A549 (cell line): ENCODE data around the gene FOXP1. TPM values are rescaled to one million over a fixed set of nuclear protein-coding genes. Genes with fewer than 3 reads are reported as not detected.

Source experiments
- ATAC-seq, 2 experiments: fragments of 200-7000 bp in 1 of 2; fragments of >200 bp in 1 of 2; cut with Nextera tagmentation in 1 of 2; cut with Tn5 transposase in 1 of 2; 3 replicates each; pipeline versions ENCODE4 v1.8.0 to v1.9.1; 2018 to 2020; ENCODE audit warnings: mild to moderate bottlenecking in 1 of 2, moderate library complexity in 1 of 2
- CTCF ChIA-PET: fragments of 300-600 bp; sonication (Branson Sonifier 250); formaldehyde crosslinking; extraction: SDS; loops from one replicate; lab custom pipeline; 2021; ENCODE audit warnings: antibody characterized with exemption, inconsistent platforms; lab: Yijun Ruan, JAX
- POLR2A ChIA-PET: fragments of 350-600 bp; formaldehyde crosslinking; extraction: SDS; loops from one replicate; lab custom pipeline; 2021; ENCODE audit warnings: antibody characterized with exemption, inconsistent platforms; lab: Yijun Ruan, JAX
- DNase-seq, 2 experiments: peaks; one replicate each; pipeline versions ENCODE4 v3.0.0 to v3.0.0-alpha.2; 2011 to 2016; ENCODE audit warnings: low read depth in 1 of 2, low spot score in 1 of 2
- FAIRE-seq: peaks from 2 replicates; lab custom pipeline; 2011; peaks lifted over from hg19 to GRCh38; lab: Jason Lieb, UNC
- H3K27ac ChIP-seq, 2 experiments: fragments of >200 bp; sonication (Bioruptor Twin); formaldehyde crosslinking; 3 replicates each; pipeline ENCODE4 v1.5.1; 2016 to 2017
- H3K4me1 ChIP-seq: fragments of >200 bp; sonication (Bioruptor Twin); formaldehyde crosslinking; 3 replicates; pipeline ENCODE4 v1.6.1; 2016
- H3K4me2 ChIP-seq: fragments of >200 bp; sonication (Bioruptor Twin); formaldehyde crosslinking; 3 replicates; pipeline ENCODE4 v1.6.1; 2016
- H3K4me3 ChIP-seq: fragments of >200 bp; sonication (Bioruptor Twin); formaldehyde crosslinking; 3 replicates; pipeline ENCODE4 v1.5.1; 2016
- H3K9me3 ChIP-seq: fragments of >200 bp; sonication (Bioruptor Twin); formaldehyde crosslinking; 3 replicates; pipeline ENCODE4 v1.6.1; 2016
- BHLHE40 ChIP-seq: IDR thresholded peaks from 2 replicates; pipeline ENCODE4 v1.6.1; 2012; ENCODE audit warnings: low read depth, low read length, inconsistent platforms
- CBX8 ChIP-seq: fragments of 200-600 bp; sonication (generic); IDR thresholded peaks from 2 replicates; pipeline ENCODE4 v1.6.1; 2016
- FOSL2 ChIP-seq, 2 experiments: fragments of 450-650 bp in 1 of 2; fragments of >200 bp in 1 of 2; sonication (Bioruptor Twin) in 1 of 2; formaldehyde crosslinking; IDR thresholded peaks; 2 replicates each; pipeline versions ENCODE4 v1.5.0 to v1.6.1; 2016 to 2020; ENCODE audit warnings: mild to moderate bottlenecking in 1 of 2, moderate library complexity in 1 of 2
- FOXS1 ChIP-seq: fragments of 250-450 bp; sonication (Bioruptor Pico); IDR thresholded peaks from 2 replicates; pipeline ENCODE4 v1.5.0; 2020; ENCODE audit warnings: mild to moderate bottlenecking, moderate library complexity
- HOXA7 ChIP-seq: fragments of 250-450 bp; sonication (Bioruptor Pico); IDR thresholded peaks from 2 replicates; pipeline ENCODE4 v1.5.0; 2020; ENCODE audit warnings: mild to moderate bottlenecking, moderate library complexity
- JUNB ChIP-seq: fragments of >200 bp; sonication (Bioruptor Twin); formaldehyde crosslinking; IDR thresholded peaks from 2 replicates; pipeline ENCODE4 v1.6.1; 2016
- KDM5A ChIP-seq: fragments of 200-600 bp; sonication (generic); IDR thresholded peaks from 2 replicates; pipeline ENCODE4 v1.6.1; 2016; ENCODE audit warnings: antibody characterized with exemption, mild to moderate bottlenecking
- NPAS2 ChIP-seq: fragments of 250-450 bp; sonication (Bioruptor Pico); IDR thresholded peaks from 2 replicates; pipeline ENCODE4 v1.8.0; 2022; ENCODE audit warnings: mild to moderate bottlenecking, moderate library complexity, borderline replicate concordance
- POLR2AphosphoS2 ChIP-seq: conservative IDR thresholded peaks from 2 replicates; pipeline ENCODE4 v1.6.1; 2012; ENCODE audit warnings: low read length, improper control_type of control experiment, inconsistent platforms
- RAD21 ChIP-seq, 2 experiments: fragments of >200 bp in 1 of 2; sonication (Bioruptor Twin) in 1 of 2; formaldehyde crosslinking in 1 of 2; IDR thresholded peaks in 1 of 2; conservative IDR thresholded peaks in 1 of 2; 2 replicates in 1 of 2; 3 replicates in 1 of 2; pipeline ENCODE4 v1.6.1; 2012 to 2018; ENCODE audit warnings: inconsistent platforms in 1 of 2
- RCOR1 ChIP-seq: fragments of 150-350 bp; IDR thresholded peaks from 2 replicates; pipeline ENCODE4 v1.6.1; 2014; ENCODE audit warnings: antibody characterized with exemption, low read length, low read depth
- SMC3 ChIP-seq: fragments of >200 bp; sonication (Bioruptor Twin); formaldehyde crosslinking; IDR thresholded peaks from 3 replicates; pipeline ENCODE4 v1.6.1; 2018; ENCODE audit warnings: inconsistent platforms
- TFCP2L1 ChIP-seq: fragments of 250-450 bp; sonication (Bioruptor Pico); IDR thresholded peaks from 2 replicates; pipeline ENCODE4 v1.5.0; 2021; ENCODE audit warnings: mild to moderate bottlenecking
- ZC3H11A ChIP-seq: fragments of 450-650 bp; IDR thresholded peaks from 2 replicates; pipeline ENCODE4 v1.6.1; 2014; ENCODE audit warnings: antibody characterized with exemption, mild to moderate bottlenecking
- ZFP36 ChIP-seq: fragments of 450-650 bp; IDR thresholded peaks from 2 replicates; pipeline ENCODE4 v1.6.1; 2014; ENCODE audit warnings: borderline replicate concordance; ENCODE audit not compliant: partially characterized antibody
- ZSCAN20 ChIP-seq: fragments of 250-450 bp; sonication (Bioruptor Pico); IDR thresholded peaks from 2 replicates; pipeline ENCODE4 v1.8.0; 2022; ENCODE audit warnings: mild to moderate bottlenecking, moderate library complexity
- WGBS: methylation state at CpG from one replicate; pipeline ENCODE4 v1.1.6; 2017; ENCODE audit errors: missing lambda C conversion rate; 5-methylcytosine and 5-hydroxymethylcytosine counted together
- polyA plus RNA-seq, 4 experiments: library from polyadenylated mRNA; depleted of rRNA in 3 of 4; stranded (reverse); fragments of >200 nt; fragmentation: RNase III in 1 of 4; extraction: RNeasy Plus Mini Kit Qiagen cat#74134 plus additional on column Dnase treatment in 1 of 4; gene quantifications; 2 replicates in 3 of 4; 3 replicates in 1 of 4; pipeline ENCODE4 v1.2.3, GENCODE V29; 2011 to 2017
- TF ChIP-seq, protein P1 (sequence below): fragments of 250-450 bp; sonication (Bioruptor Pico); IDR thresholded peaks from 2 replicates; pipeline ENCODE4 v1.5.0; 2021; ENCODE audit warnings: mild to moderate bottlenecking, moderate library complexity, borderline replicate concordance
- TF ChIP-seq, protein P2 (sequence below): fragments of 200-600 bp; sonication (generic); IDR thresholded peaks from 2 replicates; pipeline ENCODE4 v1.6.1; 2016; ENCODE audit warnings: antibody characterized with exemption, mild to moderate bottlenecking, moderate library complexity
- TF ChIP-seq, protein P3 (sequence below): IDR thresholded peaks from 2 replicates; pipeline ENCODE4 v1.6.1; 2012; ENCODE audit warnings: low read depth, borderline replicate concordance
- TF ChIP-seq, protein P4 (sequence below): fragments of 250-450 bp; sonication (Bioruptor Pico); IDR thresholded peaks from 2 replicates; pipeline ENCODE4 v1.5.0; 2020; ENCODE audit warnings: low read depth, mild to moderate bottlenecking, moderate library complexity
- TF ChIP-seq, protein P5 (sequence below): fragments of 450-650 bp; IDR thresholded peaks from 2 replicates; pipeline ENCODE4 v1.6.1; 2014; ENCODE audit warnings: antibody characterized with exemption

The FOXP1 gene
- polyA plus RNA-seq, 2 of the 4 experiments (the other 2 are of a cell fraction): 12.8 to 13.9 TPM

DNA sequence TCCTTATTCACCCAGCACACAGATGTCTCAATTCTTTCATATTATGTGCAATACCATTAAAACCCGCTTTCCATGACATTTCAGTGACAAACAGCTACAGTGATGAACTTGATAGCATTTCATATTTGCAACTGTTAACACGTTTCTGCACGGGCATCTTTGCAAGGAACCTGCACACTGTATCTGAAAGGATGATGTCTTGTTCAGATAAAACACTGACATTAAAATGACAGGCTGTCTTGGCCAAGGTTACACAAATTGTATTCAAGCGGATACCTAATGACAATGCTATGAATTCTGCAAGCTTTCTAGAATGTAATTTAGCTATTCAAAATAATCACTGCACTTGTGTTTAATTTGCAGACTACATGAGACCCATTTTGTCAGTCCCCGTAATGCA lies 529.2 kb downstream of the FOXP1 start (continued):
- TF ChIP-seq, protein P1, sequence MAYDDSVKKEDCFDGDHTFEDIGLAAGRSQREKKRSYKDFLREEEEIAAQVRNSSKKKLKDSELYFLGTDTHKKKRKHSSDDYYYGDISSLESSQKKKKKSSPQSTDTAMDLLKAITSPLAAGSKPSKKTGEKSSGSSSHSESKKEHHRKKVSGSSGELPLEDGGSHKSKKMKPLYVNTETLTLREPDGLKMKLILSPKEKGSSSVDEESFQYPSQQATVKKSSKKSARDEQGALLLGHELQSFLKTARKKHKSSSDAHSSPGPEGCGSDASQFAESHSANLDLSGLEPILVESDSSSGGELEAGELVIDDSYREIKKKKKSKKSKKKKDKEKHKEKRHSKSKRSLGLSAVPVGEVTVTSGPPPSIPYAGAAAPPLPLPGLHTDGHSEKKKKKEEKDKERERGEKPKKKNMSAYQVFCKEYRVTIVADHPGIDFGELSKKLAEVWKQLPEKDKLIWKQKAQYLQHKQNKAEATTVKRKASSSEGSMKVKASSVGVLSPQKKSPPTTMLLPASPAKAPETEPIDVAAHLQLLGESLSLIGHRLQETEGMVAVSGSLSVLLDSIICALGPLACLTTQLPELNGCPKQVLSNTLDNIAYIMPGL (CRISPR knock-in tag): no peak
- TF ChIP-seq ZFP36 (no peak), CBX8 (no peak), RCOR1 (no peak), POLR2AphosphoS2 (no peak), HOXA7 (CRISPR knock-in tag) (no peak), JUNB (no peak), FOSL2 (IDR thresholded peaks at IDR 0.05) (no peak), FOSL2 (CRISPR knock-in tag; IDR thresholded peaks at IDR 0.05) (no peak), ZC3H11A (no peak), SMC3 (no peak), BHLHE40 (no peak)

DNA sequence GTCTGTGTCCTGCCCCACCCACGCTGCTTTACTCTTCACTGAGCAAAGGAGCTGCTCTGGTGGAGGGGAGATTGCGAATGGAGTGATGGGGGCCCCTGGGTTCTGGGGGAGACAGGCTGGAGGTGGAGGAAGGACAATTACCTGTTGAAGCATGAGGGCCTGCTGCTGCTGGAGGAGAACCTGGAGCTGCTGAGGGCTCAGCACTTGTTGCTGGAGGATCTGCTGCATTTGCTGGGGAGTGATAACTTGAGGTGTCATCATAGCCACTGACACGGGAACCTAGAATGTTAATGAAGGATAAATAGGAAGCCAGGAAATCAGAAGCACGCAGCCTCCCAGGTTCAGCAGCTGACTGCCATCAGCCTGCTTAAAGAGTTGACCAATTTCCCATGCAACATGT lies 530.0 kb downstream of the FOXP1 start:
- ChIA-PET POLR2A (no interaction called here), CTCF (interaction anchor here (0.8 to 2.6 kb wide), 3 partner anchors 47 to 1055 kb away, joined by 3 to 5 read pairs (median 3); no protein-coding TSS in a partner anchor)
- Histone ChIP-seq H3K9me3 (no peaks in the 10 kb centered on the region), H3K27ac (no peak overlapping the region), H3K4me3 (no peak overlapping the region), H3K4me1 (peaks cover 80% of the 10 kb centered on the region), H3K4me2 (no peak overlapping the region)
- ATAC-seq (no peak), FAIRE-seq (no peak), DNase-seq (no peak)
- TF ChIP-seq, protein P2, sequence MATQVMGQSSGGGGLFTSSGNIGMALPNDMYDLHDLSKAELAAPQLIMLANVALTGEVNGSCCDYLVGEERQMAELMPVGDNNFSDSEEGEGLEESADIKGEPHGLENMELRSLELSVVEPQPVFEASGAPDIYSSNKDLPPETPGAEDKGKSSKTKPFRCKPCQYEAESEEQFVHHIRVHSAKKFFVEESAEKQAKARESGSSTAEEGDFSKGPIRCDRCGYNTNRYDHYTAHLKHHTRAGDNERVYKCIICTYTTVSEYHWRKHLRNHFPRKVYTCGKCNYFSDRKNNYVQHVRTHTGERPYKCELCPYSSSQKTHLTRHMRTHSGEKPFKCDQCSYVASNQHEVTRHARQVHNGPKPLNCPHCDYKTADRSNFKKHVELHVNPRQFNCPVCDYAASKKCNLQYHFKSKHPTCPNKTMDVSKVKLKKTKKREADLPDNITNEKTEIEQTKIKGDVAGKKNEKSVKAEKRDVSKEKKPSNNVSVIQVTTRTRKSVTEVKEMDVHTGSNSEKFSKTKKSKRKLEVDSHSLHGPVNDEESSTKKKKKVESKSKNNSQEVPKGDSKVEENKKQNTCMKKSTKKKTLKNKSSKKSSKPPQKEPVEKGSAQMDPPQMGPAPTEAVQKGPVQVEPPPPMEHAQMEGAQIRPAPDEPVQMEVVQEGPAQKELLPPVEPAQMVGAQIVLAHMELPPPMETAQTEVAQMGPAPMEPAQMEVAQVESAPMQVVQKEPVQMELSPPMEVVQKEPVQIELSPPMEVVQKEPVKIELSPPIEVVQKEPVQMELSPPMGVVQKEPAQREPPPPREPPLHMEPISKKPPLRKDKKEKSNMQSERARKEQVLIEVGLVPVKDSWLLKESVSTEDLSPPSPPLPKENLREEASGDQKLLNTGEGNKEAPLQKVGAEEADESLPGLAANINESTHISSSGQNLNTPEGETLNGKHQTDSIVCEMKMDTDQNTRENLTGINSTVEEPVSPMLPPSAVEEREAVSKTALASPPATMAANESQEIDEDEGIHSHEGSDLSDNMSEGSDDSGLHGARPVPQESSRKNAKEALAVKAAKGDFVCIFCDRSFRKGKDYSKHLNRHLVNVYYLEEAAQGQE: no peak
- TF ChIP-seq SMC3: no peak
- 90% methylated on average over 4 of the region's 4 CpGs for WGBS

DNA sequence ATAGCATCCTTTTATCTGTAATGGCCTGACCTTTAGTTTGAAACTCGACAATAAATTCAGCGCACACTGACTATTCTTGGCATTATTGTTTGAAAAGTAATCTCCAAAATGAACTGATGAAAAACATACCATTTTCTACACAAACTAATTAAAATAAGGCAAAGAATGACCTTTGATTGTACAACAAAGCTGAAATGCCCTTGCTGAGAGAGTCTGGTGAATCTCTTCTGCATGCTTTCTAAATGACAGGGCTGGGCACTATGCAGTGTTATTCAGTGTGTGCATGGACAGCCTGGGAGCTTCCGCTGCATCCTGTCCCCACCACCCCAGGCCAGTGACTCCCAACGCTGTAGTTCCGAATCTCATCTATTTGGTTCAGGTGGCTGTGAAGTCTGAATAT lies 530.8 kb downstream of the FOXP1 start:
- Histone ChIP-seq H3K4me2 (no peak overlapping the region), H3K9me3 (no peaks in the 10 kb centered on the region), H3K4me3 (no peak overlapping the region), H3K4me1 (peaks cover 72% of the 10 kb centered on the region), H3K27ac (no peak overlapping the region)
- ChIA-PET CTCF (interaction anchor here (1.0 to 2.6 kb wide), 3 partner anchors 18 to 530 kb away, joined by 3 to 5 read pairs (median 5); no protein-coding TSS in a partner anchor), POLR2A (no interaction called here)
- no peak for DNase-seq
- FAIRE-seq: no peak
- ATAC-seq: no peak
- 94% methylated on average over 5 of the region's 5 CpGs for WGBS
- no peak for TF ChIP-seq FOXS1 (CRISPR knock-in tag)
- TF ChIP-seq, protein P3, sequence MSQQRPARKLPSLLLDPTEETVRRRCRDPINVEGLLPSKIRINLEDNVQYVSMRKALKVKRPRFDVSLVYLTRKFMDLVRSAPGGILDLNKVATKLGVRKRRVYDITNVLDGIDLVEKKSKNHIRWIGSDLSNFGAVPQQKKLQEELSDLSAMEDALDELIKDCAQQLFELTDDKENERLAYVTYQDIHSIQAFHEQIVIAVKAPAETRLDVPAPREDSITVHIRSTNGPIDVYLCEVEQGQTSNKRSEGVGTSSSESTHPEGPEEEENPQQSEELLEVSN: no peak
- TF ChIP-seq, protein P4, sequence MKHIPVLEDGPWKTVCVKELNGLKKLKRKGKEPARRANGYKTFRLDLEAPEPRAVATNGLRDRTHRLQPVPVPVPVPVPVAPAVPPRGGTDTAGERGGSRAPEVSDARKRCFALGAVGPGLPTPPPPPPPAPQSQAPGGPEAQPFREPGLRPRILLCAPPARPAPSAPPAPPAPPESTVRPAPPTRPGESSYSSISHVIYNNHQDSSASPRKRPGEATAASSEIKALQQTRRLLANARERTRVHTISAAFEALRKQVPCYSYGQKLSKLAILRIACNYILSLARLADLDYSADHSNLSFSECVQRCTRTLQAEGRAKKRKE (CRISPR knock-in tag): no peak
- no peak for TF ChIP-seq POLR2AphosphoS2
- TF ChIP-seq TFCP2L1 (CRISPR knock-in tag): no peak
- no peak for TF ChIP-seq RAD21 (conservative IDR thresholded peaks at IDR 0.05 in 1 of 2, IDR thresholded peaks at IDR 0.05 in 1 of 2)
- TF ChIP-seq KDM5A: no peak
- TF ChIP-seq, protein P5, sequence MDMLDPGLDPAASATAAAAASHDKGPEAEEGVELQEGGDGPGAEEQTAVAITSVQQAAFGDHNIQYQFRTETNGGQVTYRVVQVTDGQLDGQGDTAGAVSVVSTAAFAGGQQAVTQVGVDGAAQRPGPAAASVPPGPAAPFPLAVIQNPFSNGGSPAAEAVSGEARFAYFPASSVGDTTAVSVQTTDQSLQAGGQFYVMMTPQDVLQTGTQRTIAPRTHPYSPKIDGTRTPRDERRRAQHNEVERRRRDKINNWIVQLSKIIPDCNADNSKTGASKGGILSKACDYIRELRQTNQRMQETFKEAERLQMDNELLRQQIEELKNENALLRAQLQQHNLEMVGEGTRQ: no peak
- TF ChIP-seq ZC3H11A: no peak
- TF ChIP-seq NPAS2 (CRISPR knock-in tag): no peak
- TF ChIP-seq, protein P1 (CRISPR knock-in tag): no peak
- no peak for TF ChIP-seq FOSL2 (IDR thresholded peaks at IDR 0.05)
- TF ChIP-seq FOSL2 (CRISPR knock-in tag; IDR thresholded peaks at IDR 0.05): no peak
- no peak for TF ChIP-seq ZSCAN20 (CRISPR knock-in tag)
